MM.1S (cell line): ENCODE data around the gene STK32B.

ENCODE experiments used
- CTCF ChIP-seq: fragments of 300-600 bp; sonication (generic); IDR thresholded peaks from 2 replicates; pipeline ENCODE4 v1.5.1; 2016; ENCODE audit warnings: antibody characterized with exemption, low read length, mixed read lengths
- EZH2 ChIP-seq: fragments of 300-600 bp; sonication (generic); optimal IDR thresholded peaks from 2 replicates; pipeline ENCODE3; 2017; ENCODE audit warnings: low read depth, mild to moderate bottlenecking, antibody characterized with exemption, low read length, mixed read lengths
- EZH2phosphoT487 ChIP-seq: fragments of 300-600 bp; sonication (generic); IDR thresholded peaks from 2 replicates; pipeline ENCODE4 v1.6.1; 2018; ENCODE audit warnings: antibody characterized with exemption, low read length

DNA sequence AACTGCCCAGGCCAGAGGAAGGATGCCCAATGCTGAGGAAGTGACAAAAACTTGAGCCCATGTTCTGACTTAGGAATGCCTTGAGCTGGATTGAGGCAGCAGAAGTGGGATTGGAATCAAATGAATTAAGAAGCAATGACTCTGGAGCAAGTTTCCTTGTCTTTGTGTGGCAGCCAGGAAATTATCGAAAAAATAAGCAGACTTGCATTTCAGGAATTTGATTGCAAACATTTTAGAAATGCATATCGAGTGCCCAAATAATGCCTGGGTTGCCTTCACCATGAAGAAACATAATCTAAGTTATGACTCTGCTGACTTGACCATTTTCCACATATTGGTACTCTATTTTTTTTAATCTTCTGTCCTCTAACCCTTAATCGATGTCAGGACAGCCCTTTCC lies 41.5 kb upstream of the STK32B start:
- TF ChIP-seq CTCF (no peak), EZH2 (no peak), EZH2phosphoT487 (no peak)
